Measurements from ENCODE around the gene DIP2A. TPM values are rescaled to one million over a fixed set of nuclear protein-coding genes. Genes with fewer than 3 reads are reported as not detected.

Gene DIP2A
- total and polyA plus RNA-seq, 2 of the 8 experiments (the other 6 are each of a cell fraction or from before 2014, with no cell fraction given) = 16.0 to 27.1 TPM

DNA sequence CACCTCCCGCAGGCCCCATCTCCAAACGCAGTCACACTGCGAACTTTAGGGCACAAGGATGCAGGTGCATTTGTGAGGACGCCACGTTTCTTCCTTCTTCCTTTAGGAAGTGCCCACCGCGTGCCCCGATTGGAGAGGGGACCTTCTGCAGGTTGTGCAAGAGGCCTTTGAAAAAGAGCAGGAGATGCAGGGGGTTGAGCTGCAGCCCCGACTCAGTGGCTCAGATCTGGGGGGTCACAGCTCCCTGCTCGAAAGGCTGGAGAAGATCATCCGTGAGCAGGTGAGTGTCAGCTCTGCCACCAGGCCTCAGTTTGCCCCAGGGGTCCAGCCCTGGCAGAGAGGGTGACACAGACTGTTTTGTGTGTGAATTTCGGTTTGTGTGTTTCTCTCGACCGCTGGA, 31.2 kb upstream of the DIP2A start:
- Histone ChIP-seq H3K4ac (replicated peaks; ENCODE audit: insufficient read length, low read depth, low read length) (no peak overlapping the region), H2AFZ (ENCODE audit: low read length) (no peak overlapping the region), H3K23me2 (ENCODE audit: low read depth, low read length) (0 out of 2 replicates have a peak, but pooled peaks cover 2% of the 10 kb centered on the region), H3K4me3 (ENCODE audit: extremely low read depth in 1 of 4, insufficient read depth in 2 of 4, low read depth in 3 of 4, low read length in 4 of 4) (no peak overlapping the region), H3K56ac (replicated peaks; ENCODE audit: insufficient read length, low read depth, low read length) (no peak overlapping the region), H2BK5ac (ENCODE audit: low read depth, low read length) (0 out of 2 replicates have a peak overlapping the region, but pooled peaks have one; percentile 12), H3K23ac (ENCODE audit: insufficient read length) (no peak overlapping the region), H2BK12ac (ENCODE audit: low read depth, low read length) (no peak overlapping the region), H4K20me1 (replicated peaks in 1 of 2; ENCODE audit: control insufficient read depth in 1 of 2, insufficient read depth in 2 of 2, low read length in 2 of 2) (peaks cover 0 to 3% of the 10 kb centered on the region in 2 experiments), H3K9me3 (ENCODE audit: insufficient read depth in 2 of 2, low read depth in 1 of 2, low read length in 1 of 2) (no peaks in the 10 kb centered on the region), H4K91ac (replicated peaks; ENCODE audit: insufficient read length, low read length) (no peak overlapping the region), H2BK120ac (replicated peaks; ENCODE audit: low read depth, low read length) (no peak overlapping the region), H3K79me1 (ENCODE audit: low read depth, low read length) (no peaks in the 10 kb centered on the region), H2BK15ac (ENCODE audit: low read length) (no peak overlapping the region), H3K79me2 (ENCODE audit: control insufficient read depth in 1 of 2, insufficient read depth in 2 of 2, low read length in 2 of 2) (no peaks in the 10 kb centered on the region), H3K9ac (replicated peaks in 1 of 4; ENCODE audit: extremely low read depth in 1 of 4, low read depth in 3 of 4, low read length in 3 of 4) (no peak overlapping the region), H3K14ac (ENCODE audit: insufficient read length) (no peak overlapping the region), H3K4me1 (replicated peaks in 1 of 4; ENCODE audit: control insufficient read depth in 3 of 4, insufficient read depth in 4 of 4, low read length in 3 of 4) (peaks cover 0 to 9% (median 6%) of the 10 kb centered on the region in 4 experiments; a peak in 4 of 7 replicates), H3K27ac (ENCODE audit: low read depth, low read length) (no peak overlapping the region), H3K36me3 (ENCODE audit: control insufficient read depth in 2 of 4, insufficient read depth in 4 of 4, low read length in 3 of 4) (peaks cover 14 to 40% (median 25%) of the 10 kb centered on the region in 4 experiments), H3K27me3 (replicated peaks in 1 of 4; ENCODE audit: control insufficient read depth in 3 of 4, extremely low read depth in 1 of 4, insufficient read depth in 3 of 4, low read length in 3 of 4) (no peaks in the 10 kb centered on the region), H4K8ac (ENCODE audit: extremely low read depth, insufficient read depth, low read length) (peak overlapping the region; percentile 16), H2AK5ac (ENCODE audit: low read depth, low read length) (no peak overlapping the region), H2BK20ac (ENCODE audit: low read length) (no peak overlapping the region), H4K5ac (ENCODE audit: insufficient read length, low read depth, low read length) (no peak overlapping the region), H3K18ac (ENCODE audit: extremely low read depth, low read length) (no peak overlapping the region), H3K4me2 (ENCODE audit: insufficient read depth in 1 of 2, low read depth in 2 of 2, low read length in 2 of 2) (no peak overlapping the region)
- FAIRE-seq (no peak), DNase-seq (ENCODE audit: low read depth in 1 of 2, low spot score in 2 of 2) (no peak)
- 95% methylated on average over 12 of the region's 14 CpGs; no CpG with 5 or more reads in 1 of the 2 experiments for WGBS, 2 experiments (ENCODE audit: extremely low coverage in 1 of 2, insufficient coverage in 1 of 2, insufficient read length in 1 of 2, insufficient replicate concordance in 2 of 2, low coverage in 1 of 2, low lambda C conversion rate in 2 of 2, missing lambda C conversion rate in 1 of 2)
- POLR2A ChIA-PET (ENCODE audit: partially characterized antibody) = no interaction called here
- CTCF ChIA-PET (ENCODE audit: partially characterized antibody) = no interaction called here
- TF ChIP-seq, protein P1, sequence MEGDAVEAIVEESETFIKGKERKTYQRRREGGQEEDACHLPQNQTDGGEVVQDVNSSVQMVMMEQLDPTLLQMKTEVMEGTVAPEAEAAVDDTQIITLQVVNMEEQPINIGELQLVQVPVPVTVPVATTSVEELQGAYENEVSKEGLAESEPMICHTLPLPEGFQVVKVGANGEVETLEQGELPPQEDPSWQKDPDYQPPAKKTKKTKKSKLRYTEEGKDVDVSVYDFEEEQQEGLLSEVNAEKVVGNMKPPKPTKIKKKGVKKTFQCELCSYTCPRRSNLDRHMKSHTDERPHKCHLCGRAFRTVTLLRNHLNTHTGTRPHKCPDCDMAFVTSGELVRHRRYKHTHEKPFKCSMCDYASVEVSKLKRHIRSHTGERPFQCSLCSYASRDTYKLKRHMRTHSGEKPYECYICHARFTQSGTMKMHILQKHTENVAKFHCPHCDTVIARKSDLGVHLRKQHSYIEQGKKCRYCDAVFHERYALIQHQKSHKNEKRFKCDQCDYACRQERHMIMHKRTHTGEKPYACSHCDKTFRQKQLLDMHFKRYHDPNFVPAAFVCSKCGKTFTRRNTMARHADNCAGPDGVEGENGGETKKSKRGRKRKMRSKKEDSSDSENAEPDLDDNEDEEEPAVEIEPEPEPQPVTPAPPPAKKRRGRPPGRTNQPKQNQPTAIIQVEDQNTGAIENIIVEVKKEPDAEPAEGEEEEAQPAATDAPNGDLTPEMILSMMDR (IDR thresholded peaks at IDR 0.05; ENCODE audit: control extremely low read depth in 1 of 3, insufficient read depth in 1 of 3, low read depth in 1 of 3, low read length in 3 of 3) = no peak
- no peak for TF ChIP-seq HDAC6 (IDR thresholded peaks at IDR 0.05; ENCODE audit: low read depth, low read length)
